Measurements from ENCODE around the gene LIF.

GRCh38 chr22:30250039-30250565, 3.5 kb upstream of the LIF start:
- TF ChIP-seq, protein P1, sequence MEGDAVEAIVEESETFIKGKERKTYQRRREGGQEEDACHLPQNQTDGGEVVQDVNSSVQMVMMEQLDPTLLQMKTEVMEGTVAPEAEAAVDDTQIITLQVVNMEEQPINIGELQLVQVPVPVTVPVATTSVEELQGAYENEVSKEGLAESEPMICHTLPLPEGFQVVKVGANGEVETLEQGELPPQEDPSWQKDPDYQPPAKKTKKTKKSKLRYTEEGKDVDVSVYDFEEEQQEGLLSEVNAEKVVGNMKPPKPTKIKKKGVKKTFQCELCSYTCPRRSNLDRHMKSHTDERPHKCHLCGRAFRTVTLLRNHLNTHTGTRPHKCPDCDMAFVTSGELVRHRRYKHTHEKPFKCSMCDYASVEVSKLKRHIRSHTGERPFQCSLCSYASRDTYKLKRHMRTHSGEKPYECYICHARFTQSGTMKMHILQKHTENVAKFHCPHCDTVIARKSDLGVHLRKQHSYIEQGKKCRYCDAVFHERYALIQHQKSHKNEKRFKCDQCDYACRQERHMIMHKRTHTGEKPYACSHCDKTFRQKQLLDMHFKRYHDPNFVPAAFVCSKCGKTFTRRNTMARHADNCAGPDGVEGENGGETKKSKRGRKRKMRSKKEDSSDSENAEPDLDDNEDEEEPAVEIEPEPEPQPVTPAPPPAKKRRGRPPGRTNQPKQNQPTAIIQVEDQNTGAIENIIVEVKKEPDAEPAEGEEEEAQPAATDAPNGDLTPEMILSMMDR (IDR thresholded peaks at IDR 0.05), result no peak
- TF ChIP-seq POLR2A (IDR thresholded peaks at IDR 0.05) (no peak), POLR2AphosphoS5 (IDR thresholded peaks at IDR 0.05) (no peak)

Data from upper lobe of left lung (tissue), 4 donors.